ENCODE data around the gene JAZF1.

DNA sequence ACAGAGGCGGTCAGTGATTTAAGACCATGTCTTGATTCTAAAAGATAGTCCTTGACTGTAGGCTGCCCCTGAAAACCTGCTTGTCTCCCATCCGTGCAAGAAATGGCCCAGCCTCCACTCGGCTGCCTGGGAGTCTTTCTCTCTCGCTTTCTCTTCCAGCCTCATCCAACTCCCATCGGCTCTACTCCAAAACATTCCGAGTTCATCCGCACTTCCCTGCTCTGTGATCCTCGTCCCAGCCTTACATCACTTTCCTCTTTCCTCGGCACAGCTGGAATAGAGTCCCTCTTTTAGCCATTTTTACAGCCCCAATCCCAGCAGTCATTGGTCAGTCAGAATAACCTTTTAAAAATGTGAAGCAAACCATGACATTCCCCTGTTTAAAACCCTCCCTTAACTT, 305.5 kb downstream of the JAZF1 start:
- TF ChIP-seq TAF1 (IDR thresholded peaks at IDR 0.05; ENCODE audit: low read depth) (no peak), USF1 (IDR thresholded peaks at IDR 0.05) (no peak), EGR1 (IDR thresholded peaks at IDR 0.05) (no peak), NFIC (IDR thresholded peaks at IDR 0.05) (no peak)
- TF ChIP-seq, protein P1, sequence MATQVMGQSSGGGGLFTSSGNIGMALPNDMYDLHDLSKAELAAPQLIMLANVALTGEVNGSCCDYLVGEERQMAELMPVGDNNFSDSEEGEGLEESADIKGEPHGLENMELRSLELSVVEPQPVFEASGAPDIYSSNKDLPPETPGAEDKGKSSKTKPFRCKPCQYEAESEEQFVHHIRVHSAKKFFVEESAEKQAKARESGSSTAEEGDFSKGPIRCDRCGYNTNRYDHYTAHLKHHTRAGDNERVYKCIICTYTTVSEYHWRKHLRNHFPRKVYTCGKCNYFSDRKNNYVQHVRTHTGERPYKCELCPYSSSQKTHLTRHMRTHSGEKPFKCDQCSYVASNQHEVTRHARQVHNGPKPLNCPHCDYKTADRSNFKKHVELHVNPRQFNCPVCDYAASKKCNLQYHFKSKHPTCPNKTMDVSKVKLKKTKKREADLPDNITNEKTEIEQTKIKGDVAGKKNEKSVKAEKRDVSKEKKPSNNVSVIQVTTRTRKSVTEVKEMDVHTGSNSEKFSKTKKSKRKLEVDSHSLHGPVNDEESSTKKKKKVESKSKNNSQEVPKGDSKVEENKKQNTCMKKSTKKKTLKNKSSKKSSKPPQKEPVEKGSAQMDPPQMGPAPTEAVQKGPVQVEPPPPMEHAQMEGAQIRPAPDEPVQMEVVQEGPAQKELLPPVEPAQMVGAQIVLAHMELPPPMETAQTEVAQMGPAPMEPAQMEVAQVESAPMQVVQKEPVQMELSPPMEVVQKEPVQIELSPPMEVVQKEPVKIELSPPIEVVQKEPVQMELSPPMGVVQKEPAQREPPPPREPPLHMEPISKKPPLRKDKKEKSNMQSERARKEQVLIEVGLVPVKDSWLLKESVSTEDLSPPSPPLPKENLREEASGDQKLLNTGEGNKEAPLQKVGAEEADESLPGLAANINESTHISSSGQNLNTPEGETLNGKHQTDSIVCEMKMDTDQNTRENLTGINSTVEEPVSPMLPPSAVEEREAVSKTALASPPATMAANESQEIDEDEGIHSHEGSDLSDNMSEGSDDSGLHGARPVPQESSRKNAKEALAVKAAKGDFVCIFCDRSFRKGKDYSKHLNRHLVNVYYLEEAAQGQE (IDR thresholded peaks at IDR 0.05; ENCODE audit: low read depth): no peak
